Activated CD8-positive, alpha-beta T cell treated with anti-CD3 and anti-CD28 coated beads, Interleukin-2, amount 10 ng/mL, durations not matched to agents 7 days and 5 days (primary cell): ENCODE data around the gene ANKMY1. TPM values are rescaled to one million over a fixed set of nuclear protein-coding genes. Genes with fewer than 3 reads are reported as not detected.
"Not testable (repeated sequence)": the region's sequence is repeated elsewhere in the genome, so short reads cannot be mapped to it uniquely, and the experiment has no call there.

Experiments
- ATAC-seq: fragments of 150-1000 bp; cut with Tn5 transposase; one replicate; pipeline ENCODE4 v1.10.0; 2021; ENCODE audit warnings: moderate library complexity
- CTCF ChIA-PET: fragments of 350-600 bp; sonication (Branson Sonifier 250); formaldehyde crosslinking; loops from one replicate; lab custom pipeline; 2021; ENCODE audit warnings: antibody characterized with exemption; lab: Charles Lee
- POLR2A ChIA-PET: fragments of 350-600 bp; sonication (Branson Sonifier 250); formaldehyde crosslinking; loops from one replicate; lab custom pipeline; 2021; ENCODE audit warnings: antibody characterized with exemption; lab: Charles Lee
- DNase-seq: peaks from one replicate; pipeline ENCODE4 v3.0.0-alpha.2; 2020
- H3K27ac Mint-ChIP-seq: one replicate; pipeline ENCODE4 v1.8.0; 2021; ENCODE audit warnings: mild to moderate bottlenecking, mixed read lengths
- H3K27me3 Mint-ChIP-seq: one replicate; pipeline ENCODE4 v1.8.0; 2021; ENCODE audit warnings: low read depth, mixed read lengths
- H3K36me3 Mint-ChIP-seq: one replicate; pipeline ENCODE4 v1.8.0; 2021; ENCODE audit warnings: low read depth, mixed read lengths
- H3K4me1 Mint-ChIP-seq: one replicate; pipeline ENCODE4 v1.8.0; 2021; ENCODE audit warnings: low read depth, mixed read lengths
- H3K4me3 Mint-ChIP-seq: one replicate; pipeline ENCODE4 v1.8.0; 2021; ENCODE audit warnings: mild to moderate bottlenecking, mixed read lengths
- H3K9me3 Mint-ChIP-seq: one replicate; pipeline ENCODE4 v1.8.0; 2022; ENCODE audit warnings: mixed read lengths; ENCODE audit not compliant: insufficient read depth
- total RNA-seq, 2 experiments: library from RNA; stranded (reverse); gene quantifications; one replicate each; pipeline ENCODE4 v1.2.3, GENCODE V29; 2021

ANKMY1 gene
- total RNA-seq, 2 experiments from 2014 or later: 27.9 to 33.3 TPM

DNA sequence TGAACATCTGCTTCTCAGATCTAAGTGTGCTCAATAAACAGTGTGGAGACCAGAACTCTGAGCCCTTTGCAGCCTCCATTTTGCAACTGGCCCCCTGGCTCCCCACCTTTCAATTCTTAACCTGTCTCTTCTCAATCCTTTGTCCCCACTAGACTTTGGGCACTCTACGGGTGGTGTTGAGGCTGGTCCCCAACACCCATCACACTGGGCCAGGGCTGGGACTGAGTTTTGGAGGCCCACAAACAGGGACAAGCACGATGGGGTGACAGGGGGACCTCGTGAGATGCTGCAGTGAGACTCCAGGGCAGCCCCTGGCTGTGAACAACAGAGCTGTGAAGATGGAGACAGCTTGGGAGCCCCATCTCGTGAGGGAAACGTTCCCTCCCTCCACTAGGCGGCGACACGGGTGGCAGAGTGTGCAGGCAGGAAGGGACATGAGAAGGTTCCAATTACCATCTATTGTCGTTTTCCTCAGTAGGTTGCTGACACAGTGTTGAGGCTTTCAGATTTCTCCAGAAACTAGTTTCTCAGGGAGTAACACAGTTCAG is 1.2 kb downstream of the ANKMY1 start:
- ATAC-seq (no peak), DNase-seq (peak; percentile 80)
- H3K27me3 Mint-ChIP-seq: no peaks in the 10 kb centered on the region
- H3K4me3 Mint-ChIP-seq: peak overlapping the region; percentile 28
- H3K9me3 Mint-ChIP-seq: no peaks in the 10 kb centered on the region
- H3K27ac Mint-ChIP-seq: peak overlapping the region; percentile 52
- peaks cover 38% of the 10 kb centered on the region for H3K4me1 Mint-ChIP-seq
- peaks cover 57% of the 10 kb centered on the region for H3K36me3 Mint-ChIP-seq
- POLR2A ChIA-PET: interaction anchor here (0.7 to 1.0 kb wide), 2 partner anchors 9 to 25 kb away, joined by 4 read pairs; no protein-coding TSS in a partner anchor
- CTCF ChIA-PET: interaction anchor here (1.0 to 4.1 kb wide), 6 partner anchors 10 to 296 kb away, joined by 3 to 23 read pairs (median 10); partner anchors contain the start of gene CAPN10

DNA sequence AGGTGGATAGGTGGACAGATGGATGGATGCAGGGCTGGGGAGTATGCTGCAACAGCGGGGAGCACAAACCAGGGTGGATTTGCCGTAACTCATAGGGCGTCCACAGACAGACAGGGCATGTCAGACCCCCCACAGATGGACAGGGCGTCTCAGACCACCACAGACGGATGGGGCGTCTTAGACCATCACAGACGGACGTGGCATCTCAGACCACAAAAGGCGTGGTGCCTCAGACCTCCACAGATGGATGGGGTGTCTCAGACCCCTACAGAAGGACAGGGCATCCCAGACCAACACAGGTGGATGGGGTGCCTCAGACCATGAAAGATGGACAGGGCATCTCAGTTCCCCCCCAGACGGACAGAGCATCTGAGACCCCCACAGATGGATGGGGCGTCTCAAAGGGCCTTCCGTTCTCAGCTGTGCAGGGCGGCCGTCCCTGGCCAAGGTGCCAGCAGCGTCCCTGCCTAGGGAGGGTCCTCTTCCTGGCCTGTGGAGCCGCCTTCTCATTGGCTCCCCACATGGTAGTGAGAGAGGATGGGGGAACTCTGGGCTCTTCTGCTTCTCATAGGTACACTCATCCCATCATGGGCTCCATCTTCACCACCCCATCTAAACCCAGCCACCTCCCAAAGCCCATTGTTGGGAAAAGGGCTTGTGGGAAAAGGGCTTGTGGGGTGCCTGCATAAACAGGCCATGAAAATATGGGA is 2.1 kb downstream of the ANKMY1 start:
- Mint-ChIP-seq H3K36me3 (peaks cover 63% of the 10 kb centered on the region), H3K9me3 (peaks cover 3% of the 10 kb centered on the region), H3K27ac (no peak overlapping the region), H3K27me3 (no peaks in the 10 kb centered on the region), H3K4me1 (peaks cover 32% of the 10 kb centered on the region), H3K4me3 (no peak overlapping the region)
- CTCF ChIA-PET: interaction anchor here (0.9 to 4.1 kb wide), 5 partner anchors 11 to 297 kb away, joined by 3 to 23 read pairs (median 15); partner anchors contain the start of gene CAPN10
- DNase-seq (no peak), ATAC-seq (no peak)
- POLR2A ChIA-PET: no interaction called here

DNA sequence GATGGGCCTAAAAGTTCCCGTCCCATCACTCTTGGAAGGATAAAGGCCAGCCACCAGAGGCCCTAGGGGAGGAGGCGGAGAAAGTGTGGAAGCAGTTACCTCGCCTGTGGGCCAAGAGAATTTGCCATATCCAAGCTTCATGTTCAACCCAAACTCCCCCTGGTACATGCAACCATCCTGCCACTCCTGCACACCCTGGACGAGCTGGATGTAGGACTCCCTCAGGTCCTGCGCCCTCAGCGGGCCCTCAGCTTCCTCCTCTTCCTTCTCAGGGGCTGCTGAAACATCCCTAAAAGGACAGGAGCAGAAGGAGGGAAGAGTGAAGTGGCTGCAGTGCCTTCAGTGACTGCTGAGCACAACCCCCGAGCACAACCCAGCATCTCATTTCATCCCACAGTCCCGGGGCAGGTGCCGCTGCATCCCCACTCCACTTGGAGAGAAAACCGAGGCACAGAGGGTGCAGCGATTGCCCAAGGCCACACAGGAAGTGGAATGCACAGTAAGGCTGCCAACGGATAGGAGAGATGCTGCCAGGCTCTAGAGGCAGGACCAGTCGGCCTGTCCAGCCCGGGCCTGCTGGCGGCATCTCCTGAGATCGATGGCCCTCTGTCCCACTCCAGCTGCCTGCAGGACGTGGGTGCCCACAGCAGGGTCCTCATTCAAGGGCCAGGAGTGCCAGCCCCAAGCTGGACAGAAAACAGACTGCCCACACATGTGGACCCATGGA is 2.9 kb downstream of the ANKMY1 start:
- DNase-seq: no peak
- H3K4me1 Mint-ChIP-seq: peaks cover 30% of the 10 kb centered on the region
- H3K4me3 Mint-ChIP-seq: no peak overlapping the region
- H3K9me3 Mint-ChIP-seq: peaks cover 4% of the 10 kb centered on the region
- POLR2A ChIA-PET: no interaction called here
- H3K27me3 Mint-ChIP-seq: no peaks in the 10 kb centered on the region
- CTCF ChIA-PET: interaction anchor here (0.9 to 4.2 kb wide), 3 partner anchors 32 to 41 kb away, joined by 3 to 18 read pairs (median 16); partner anchors contain the start of gene CAPN10
- no peak overlapping the region for H3K27ac Mint-ChIP-seq
- peaks cover 66% of the 10 kb centered on the region for H3K36me3 Mint-ChIP-seq
- ATAC-seq: no peak

DNA sequence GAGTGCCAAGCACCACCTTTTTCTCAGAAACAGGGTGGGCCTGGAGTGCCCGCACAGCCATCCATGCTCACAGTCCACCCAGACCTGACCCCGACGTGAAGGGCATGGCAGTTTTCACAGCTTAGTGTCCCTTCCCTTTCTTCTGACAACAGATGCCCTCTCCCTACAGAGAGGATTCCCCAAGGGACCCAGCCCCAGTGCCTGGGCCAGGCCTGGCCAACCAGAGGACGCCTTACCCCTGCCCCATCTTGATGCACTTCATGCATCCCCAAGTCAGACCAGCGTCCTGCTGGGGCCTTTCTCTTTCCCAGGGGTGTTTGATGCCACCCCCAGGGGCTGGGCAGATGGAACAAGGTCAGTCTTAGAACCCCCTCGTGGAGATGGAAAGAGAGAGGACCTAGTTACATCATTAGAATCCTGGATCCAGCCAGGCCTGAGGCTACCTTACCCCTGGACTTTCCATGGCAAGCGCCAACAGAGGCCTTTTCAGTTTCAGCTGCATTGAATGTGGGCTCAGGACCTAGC is 3.8 kb downstream of the ANKMY1 start:
- ChIA-PET POLR2A (no interaction called here), CTCF (interaction anchor here (4.2 kb wide), 1 partner anchor 40 kb away, joined by 16 read pairs; no protein-coding TSS in a partner anchor)
- DNase-seq: peak; percentile 14
- Mint-ChIP-seq H3K4me1 (peaks cover 21% of the 10 kb centered on the region), H3K27me3 (no peaks in the 10 kb centered on the region), H3K27ac (no peak overlapping the region), H3K9me3 (peaks cover 4% of the 10 kb centered on the region), H3K36me3 (peaks cover 58% of the 10 kb centered on the region), H3K4me3 (no peak overlapping the region)
- ATAC-seq: no peak

DNA sequence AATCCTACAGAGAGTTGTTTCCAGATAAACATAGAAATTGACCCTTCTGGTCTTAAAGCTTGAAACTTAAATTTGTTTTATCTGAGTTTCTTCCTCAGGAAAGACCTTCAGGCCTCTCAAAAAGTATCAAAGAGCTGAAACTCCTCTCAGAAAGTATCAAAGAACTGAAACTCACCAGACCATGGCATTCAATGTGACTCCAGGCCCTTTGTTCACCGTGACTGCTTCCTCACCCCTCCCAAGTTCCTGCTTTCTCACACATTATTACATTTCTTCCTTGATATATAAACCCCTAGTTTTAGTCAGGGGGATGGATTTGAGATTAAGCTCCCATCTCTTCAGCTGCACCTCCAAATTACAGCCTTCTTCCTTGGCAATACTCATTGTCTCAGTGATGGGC is 6.0 kb downstream of the ANKMY1 start:
- ChIA-PET CTCF (interaction anchor here (1.4 to 4.2 kb wide), 2 partner anchors 14 to 38 kb away, joined by 7 to 16 read pairs; no protein-coding TSS in a partner anchor), POLR2A (interaction anchor here (0.9 to 1.0 kb wide), 2 partner anchors 9 to 69 kb away, joined by 3 read pairs; no protein-coding TSS in a partner anchor)
- Mint-ChIP-seq H3K9me3 (peaks cover 4% of the 10 kb centered on the region), H3K27ac (no peak overlapping the region), H3K4me3 (no peak overlapping the region), H3K36me3 (peaks cover 53% of the 10 kb centered on the region), H3K27me3 (no peaks in the 10 kb centered on the region), H3K4me1 (peaks cover 6% of the 10 kb centered on the region)
- ATAC-seq: no peak
- DNase-seq: peak; percentile 5

GRCh38 chr2:240551288-240551687 is 6.5 kb downstream of the ANKMY1 start:
- ATAC-seq (no peak), DNase-seq (no peak)
- Mint-ChIP-seq H3K4me3 (no peak overlapping the region), H3K4me1 (peaks cover under 1% of the 10 kb centered on the region), H3K9me3 (peaks cover 4% of the 10 kb centered on the region), H3K27me3 (no peaks in the 10 kb centered on the region), H3K36me3 (peaks cover 49% of the 10 kb centered on the region), H3K27ac (no peak overlapping the region)
- CTCF ChIA-PET: interaction anchor here (1.4 to 4.2 kb wide), 2 partner anchors 14 to 37 kb away, joined by 7 to 16 read pairs; no protein-coding TSS in a partner anchor
- POLR2A ChIA-PET: interaction anchor here (0.7 to 1.0 kb wide), 3 partner anchors 10 to 71 kb away, joined by 3 read pairs; no protein-coding TSS in a partner anchor

- POLR2A ChIA-PET: no interaction called here
- Mint-ChIP-seq H3K36me3 (peaks cover 58% of the 10 kb centered on the region), H3K27me3 (no peaks in the 10 kb centered on the region)
Measured at GRCh38 chr2:240539906-240540305, 17.9 kb downstream of the ANKMY1 start.

GRCh38 chr2:240539101-240539500 is 18.7 kb downstream of the ANKMY1 start:
- not testable (repeated sequence) for H3K27ac Mint-ChIP-seq, H3K4me3 Mint-ChIP-seq, H3K9me3 Mint-ChIP-seq, ATAC-seq, H3K27me3 Mint-ChIP-seq, H3K4me1 Mint-ChIP-seq
- DNase-seq: peak; percentile 8
- CTCF ChIA-PET: interaction anchor here (1.8 kb wide), 1 partner anchor 25 kb away, joined by 6 read pairs; no protein-coding TSS in a partner anchor
- H3K36me3 Mint-ChIP-seq: peaks cover 61% of the 10 kb centered on the region
- POLR2A ChIA-PET: interaction anchor here (0.6 kb wide), 1 partner anchor 15 kb away, joined by 3 read pairs; no protein-coding TSS in a partner anchor

More at GRCh38 chr2:240539906-240540305, 17.9 kb downstream of the ANKMY1 start:
- H3K27ac Mint-ChIP-seq: no peak overlapping the region
- no peak overlapping the region for H3K4me3 Mint-ChIP-seq
- ATAC-seq (no peak), DNase-seq (peak; percentile 1)
- CTCF ChIA-PET: no interaction called here
- no peaks in the 10 kb centered on the region for H3K4me1 Mint-ChIP-seq
- H3K9me3 Mint-ChIP-seq: peaks cover 4% of the 10 kb centered on the region

DNA sequence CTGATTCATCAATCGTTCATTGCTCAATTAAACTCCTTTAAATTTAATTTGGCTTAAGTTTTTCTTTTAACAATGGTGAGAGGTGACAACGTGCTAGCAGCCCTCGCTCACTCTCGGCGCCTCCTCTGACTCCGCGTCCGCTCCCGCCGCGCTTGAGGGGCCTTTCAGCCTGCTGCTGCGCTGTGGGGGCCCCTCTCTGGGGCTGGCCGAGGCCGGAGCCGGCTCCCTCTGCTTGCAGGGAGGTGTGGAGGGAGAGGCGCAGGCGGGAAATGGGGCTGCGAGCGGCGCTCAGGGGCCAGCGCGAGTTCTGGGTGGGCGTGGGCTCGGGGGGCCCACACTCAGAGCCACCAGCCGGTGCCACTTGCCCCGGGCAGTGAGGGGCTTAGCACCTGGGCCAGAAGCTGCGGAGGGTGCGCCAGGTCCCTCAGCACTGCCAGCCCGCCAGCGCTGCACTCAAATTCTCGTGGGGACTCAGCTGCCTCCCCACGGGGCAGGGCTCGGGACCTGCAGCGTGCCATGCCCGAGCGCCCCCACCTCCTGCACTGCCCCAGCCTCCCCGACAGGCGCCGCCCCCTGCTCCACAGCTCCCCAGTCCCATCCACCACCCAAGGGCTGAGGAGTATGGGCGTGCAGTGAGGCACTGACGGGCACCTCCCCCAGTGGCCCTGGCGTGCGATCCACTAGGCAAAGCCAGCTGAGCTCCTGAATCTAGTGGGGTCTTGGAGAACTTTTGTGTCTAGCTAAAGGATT is 19.6 kb downstream of the ANKMY1 start:
- CTCF ChIA-PET: interaction anchor here (1.8 kb wide), 1 partner anchor 24 kb away, joined by 6 read pairs; no protein-coding TSS in a partner anchor

DNA sequence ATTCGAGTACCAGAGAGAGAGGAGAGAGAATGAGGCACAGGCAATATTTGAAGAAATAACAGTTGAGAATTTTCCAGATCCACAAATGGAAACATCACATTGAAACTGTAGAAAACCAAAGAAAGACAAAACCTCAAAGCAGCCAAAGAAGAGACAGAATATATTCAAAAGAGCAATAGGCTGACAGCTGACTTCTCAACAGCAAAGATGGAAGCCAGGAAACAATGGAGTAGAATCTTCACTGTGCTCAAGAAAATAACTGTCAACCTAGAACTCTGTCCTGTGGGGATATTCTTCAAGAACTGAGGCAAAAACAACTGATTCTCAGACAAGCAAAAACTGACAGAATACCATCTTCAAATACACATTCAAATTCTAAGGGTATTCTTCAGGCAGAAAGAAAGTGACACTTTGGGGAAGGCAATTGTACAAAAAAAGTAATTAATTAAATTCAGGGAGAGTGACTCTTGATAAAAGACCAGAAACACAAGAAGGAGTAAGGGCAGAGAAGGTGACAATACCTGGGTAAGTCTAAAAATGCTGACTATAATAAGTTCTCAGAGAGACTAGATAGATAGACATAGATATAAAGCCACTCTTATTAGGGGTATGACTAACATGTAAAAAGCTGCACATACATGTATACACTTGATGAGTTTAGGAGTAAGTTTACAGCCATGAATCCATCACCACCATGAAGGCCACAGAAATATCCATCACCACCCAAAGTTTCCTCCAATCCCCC is 25.6 kb downstream of the ANKMY1 start:
- H3K4me3 Mint-ChIP-seq: no peak overlapping the region
- ATAC-seq: no peak
- ChIA-PET POLR2A (no interaction called here), CTCF (interaction anchor here (1.0 to 1.5 kb wide), 2 partner anchors 18 to 33 kb away, joined by 3 to 7 read pairs; no protein-coding TSS in a partner anchor)
- no peak for DNase-seq
- H3K36me3 Mint-ChIP-seq: peaks cover 79% of the 10 kb centered on the region
- no peak overlapping the region for H3K27ac Mint-ChIP-seq
- no peaks in the 10 kb centered on the region for H3K27me3 Mint-ChIP-seq
- H3K4me1 Mint-ChIP-seq: no peaks in the 10 kb centered on the region
- H3K9me3 Mint-ChIP-seq: peaks cover 31% of the 10 kb centered on the region

More for the DNA sequence above, 19.6 kb downstream of the ANKMY1 start:
- peaks cover 8% of the 10 kb centered on the region for H3K9me3 Mint-ChIP-seq
- POLR2A ChIA-PET: interaction anchor here (0.6 kb wide), 1 partner anchor 14 kb away, joined by 3 read pairs; no protein-coding TSS in a partner anchor
- H3K4me1 Mint-ChIP-seq: no peaks in the 10 kb centered on the region
- H3K4me3 Mint-ChIP-seq: no peak overlapping the region
- ATAC-seq (no peak), DNase-seq (peak; percentile 9)
- H3K27me3 Mint-ChIP-seq: no peaks in the 10 kb centered on the region
- H3K36me3 Mint-ChIP-seq: peaks cover 66% of the 10 kb centered on the region
- H3K27ac Mint-ChIP-seq: no peak overlapping the region
